ENCODE results near the gene GLS.

The GLS gene

DNA sequence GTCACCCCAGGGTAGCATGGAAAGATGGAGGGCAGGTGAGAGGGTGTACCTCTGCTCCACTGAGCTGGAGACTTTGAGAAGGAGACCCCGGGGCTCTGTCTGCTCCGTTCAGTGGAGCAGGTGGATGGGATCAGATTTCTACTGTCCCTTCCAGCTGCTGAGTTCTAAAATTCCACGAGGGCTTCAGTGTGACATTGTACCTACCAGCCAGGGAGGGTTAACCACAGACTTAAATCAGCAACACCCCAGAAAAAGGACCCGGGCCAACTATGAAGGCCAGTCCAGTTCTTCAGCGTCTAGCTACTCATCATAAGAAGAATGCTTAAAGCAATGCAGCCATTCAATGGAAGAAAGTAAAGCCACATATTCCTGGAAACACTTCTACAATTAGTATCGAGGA lies 109.5 kb downstream of the GLS start (continued):
- TF ChIP-seq, protein P1, sequence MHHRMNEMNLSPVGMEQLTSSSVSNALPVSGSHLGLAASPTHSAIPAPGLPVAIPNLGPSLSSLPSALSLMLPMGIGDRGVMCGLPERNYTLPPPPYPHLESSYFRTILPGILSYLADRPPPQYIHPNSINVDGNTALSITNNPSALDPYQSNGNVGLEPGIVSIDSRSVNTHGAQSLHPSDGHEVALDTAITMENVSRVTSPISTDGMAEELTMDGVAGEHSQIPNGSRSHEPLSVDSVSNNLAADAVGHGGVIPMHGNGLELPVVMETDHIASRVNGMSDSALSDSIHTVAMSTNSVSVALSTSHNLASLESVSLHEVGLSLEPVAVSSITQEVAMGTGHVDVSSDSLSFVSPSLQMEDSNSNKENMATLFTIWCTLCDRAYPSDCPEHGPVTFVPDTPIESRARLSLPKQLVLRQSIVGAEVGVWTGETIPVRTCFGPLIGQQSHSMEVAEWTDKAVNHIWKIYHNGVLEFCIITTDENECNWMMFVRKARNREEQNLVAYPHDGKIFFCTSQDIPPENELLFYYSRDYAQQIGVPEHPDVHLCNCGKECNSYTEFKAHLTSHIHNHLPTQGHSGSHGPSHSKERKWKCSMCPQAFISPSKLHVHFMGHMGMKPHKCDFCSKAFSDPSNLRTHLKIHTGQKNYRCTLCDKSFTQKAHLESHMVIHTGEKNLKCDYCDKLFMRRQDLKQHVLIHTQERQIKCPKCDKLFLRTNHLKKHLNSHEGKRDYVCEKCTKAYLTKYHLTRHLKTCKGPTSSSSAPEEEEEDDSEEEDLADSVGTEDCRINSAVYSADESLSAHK (tag by site-specific recombination; IDR thresholded peaks at IDR 0.05) = no peak

GRCh38 chr2:190993292-190993643 lies 112.6 kb downstream of the GLS start:
- ChIA-PET CTCF (interaction anchor here (0.7 kb wide), 1 partner anchor 35 kb away, joined by 3 read pairs; no protein-coding TSS in a partner anchor), POLR2A (no interaction called here)
- Histone ChIP-seq H3K27ac (ENCODE audit: extremely low read depth, low read depth, low read length) (no peak overlapping the region), H3K4me3 (ENCODE audit: low read depth, low read length) (no peak overlapping the region), H3K9me3 (ENCODE audit: control insufficient read depth, insufficient read depth, low read depth, low read length) (no peaks in the 10 kb centered on the region), H3K36me3 (ENCODE audit: control insufficient read depth in 2 of 2, insufficient read depth in 1 of 2, low read length in 2 of 2) (peaks cover 18 to 96% of the 10 kb centered on the region in 2 experiments), H3K4me1 (ENCODE audit: control insufficient read depth, insufficient read depth, low read length) (no peaks in the 10 kb centered on the region)
- TF ChIP-seq ZEB2 (tag by site-specific recombination; IDR thresholded peaks at IDR 0.05) (no peak), ZNF529 (tag by site-specific recombination; IDR thresholded peaks at IDR 0.05; ENCODE audit: insufficient replicate concordance) (no peak), RBAK (tag by site-specific recombination; IDR thresholded peaks at IDR 0.05) (no peak), ZNF391 (tag by site-specific recombination; IDR thresholded peaks at IDR 0.05; ENCODE audit: borderline replicate concordance, low read depth) (no peak), ZNF146 (tag by site-specific recombination; IDR thresholded peaks at IDR 0.05) (no peak), ZNF664 (tag by site-specific recombination; IDR thresholded peaks at IDR 0.05) (no peak), ZNF548 (tag by site-specific recombination; IDR thresholded peaks at IDR 0.05) (no peak), ZNF214 (tag by site-specific recombination; IDR thresholded peaks at IDR 0.05; ENCODE audit: borderline replicate concordance) (no peak), KLF1 (tag by site-specific recombination; IDR thresholded peaks at IDR 0.05) (no peak), YY1 (tag by site-specific recombination; IDR thresholded peaks at IDR 0.05) (no peak), ZXDB (tag by site-specific recombination; IDR thresholded peaks at IDR 0.05) (no peak), ZNF561 (tag by site-specific recombination; IDR thresholded peaks at IDR 0.05; ENCODE audit: borderline replicate concordance) (no peak), MEIS1 (CRISPR knock-in tag; IDR thresholded peaks at IDR 0.05; ENCODE audit: borderline replicate concordance) (no peak), FEZF1 (tag by site-specific recombination; IDR thresholded peaks at IDR 0.05) (no peak), ZBTB10 (tag by site-specific recombination; IDR thresholded peaks at IDR 0.05) (no peak), ZNF768 (tag by site-specific recombination; IDR thresholded peaks at IDR 0.05) (no peak), ZNF791 (tag by site-specific recombination; IDR thresholded peaks at IDR 0.05) (no peak), ZNF354C (tag by site-specific recombination; IDR thresholded peaks at IDR 0.05; ENCODE audit: borderline replicate concordance, low read depth) (no peak), SALL2 (tag by site-specific recombination; IDR thresholded peaks at IDR 0.05; ENCODE audit: borderline replicate concordance) (no peak)
- TF ChIP-seq, protein P1 (tag by site-specific recombination; IDR thresholded peaks at IDR 0.05) = no peak

Data from HEK293 (cell line).